Left ventricle myocardium superior (tissue), 1 donor: Measurements from ENCODE around the gene NYAP1. TPM values are rescaled to one million over a fixed set of nuclear protein-coding genes. Genes with fewer than 3 reads are reported as not detected.
A peak's percentile ranks its signal among the peaks of the same experiment; 100 is the strongest.

Experiments used
- ATAC-seq: fragments of 200-7000 bp; cut with Tn5 transposase; one replicate; pipeline ENCODE4 v1.9.1; 2020; ENCODE audit warnings: mild to moderate bottlenecking, moderate library complexity
- DNase-seq: peaks from one replicate; pipeline ENCODE4 v3.0.0-alpha.2; 2020
- intact Hi-C: fragments of 100-400 bp; cut with micrococcal nuclease; formaldehyde crosslinking; loops from one replicate; pipeline ENCODE4 v1.11.0; 2022
- total RNA-seq: library from RNA; stranded (reverse); fragmentation: NEBNext Ultra II Directional; extraction: Animal tissue kit (Norgen Biotek cat#: 25700); gene quantifications from one replicate; pipeline ENCODE4 v1.2.1, GENCODE V29; 2021
- donor health status: DM: no; HTN: yes; CAD: no; lungs with severe emphysema.

NYAP1 gene
- total RNA-seq, 1 donor from 2014 or later: 0.32 TPM

DNA sequence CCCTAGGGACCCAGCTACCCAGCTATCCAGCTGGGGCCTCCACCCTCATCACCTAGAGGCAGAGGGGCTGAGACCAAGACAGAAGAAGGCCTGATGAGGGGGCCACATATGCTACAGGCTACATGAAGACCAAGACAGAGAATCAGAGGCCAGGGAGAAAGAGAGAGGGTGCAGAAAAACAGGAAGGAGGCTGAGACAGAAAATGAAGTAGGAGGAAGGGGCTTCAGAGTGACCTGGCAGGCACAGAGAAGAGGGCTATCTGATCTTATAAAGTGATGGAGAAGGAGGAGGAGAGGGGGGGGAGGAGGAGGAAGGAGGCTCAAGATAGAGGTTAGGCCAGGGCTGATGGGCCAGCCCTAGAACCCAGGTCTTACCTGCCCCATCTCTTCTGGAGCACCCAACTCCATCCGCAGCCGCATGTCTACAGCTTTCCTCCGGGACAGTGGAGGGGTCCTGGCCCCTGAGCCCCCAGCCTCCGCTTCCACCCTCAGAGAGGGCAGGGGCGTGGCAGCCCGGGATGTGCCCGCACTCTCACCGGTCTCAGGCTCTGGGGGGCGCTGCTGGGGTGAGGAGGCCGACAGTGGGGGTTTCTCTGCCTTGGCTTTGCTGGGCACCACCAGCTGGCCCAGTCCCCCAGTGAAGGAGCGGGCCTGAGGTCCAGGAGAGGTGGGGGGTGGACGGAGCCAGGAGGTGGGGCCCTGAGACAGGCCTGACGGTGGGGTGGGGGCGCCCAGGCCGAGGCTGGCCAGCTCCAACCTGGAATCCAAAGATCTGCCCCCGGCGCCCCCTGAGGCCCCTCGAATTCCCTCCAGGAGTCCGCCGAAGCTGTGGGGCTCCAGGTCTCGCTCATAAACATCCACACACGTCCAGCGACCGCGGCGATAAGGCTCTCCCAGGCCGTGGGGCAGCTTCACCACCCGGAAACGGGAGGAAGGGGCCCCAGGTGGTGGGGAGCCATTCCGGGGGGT lies 6.5 kb upstream of the NYAP1 start:
- intact Hi-C loops: no loop called here
- no peak for DNase-seq
- no peak for ATAC-seq

DNA sequence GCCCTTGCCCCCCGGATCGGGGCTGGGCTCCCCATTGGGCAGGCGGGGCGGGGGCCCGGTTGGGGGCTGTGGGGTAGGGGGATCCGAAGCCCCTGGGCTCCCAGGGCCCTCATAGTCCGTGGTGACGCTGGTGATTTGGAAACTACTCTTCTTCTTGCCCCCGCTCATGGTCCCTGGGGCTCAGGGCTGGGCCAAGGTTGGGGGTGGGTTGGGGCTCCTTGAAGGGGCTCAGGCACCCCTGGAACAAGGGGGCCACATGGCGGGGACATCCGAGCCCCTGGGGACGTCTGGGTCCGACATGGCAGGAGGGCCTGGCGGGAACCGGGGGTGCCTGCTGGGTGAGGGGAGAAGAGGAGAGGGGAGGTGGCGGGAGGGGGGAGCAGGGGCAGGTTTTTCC lies 5.9 kb upstream of the NYAP1 start:
- DNase-seq (no peak), ATAC-seq (no peak)
- intact Hi-C loops: no loop called here

DNA sequence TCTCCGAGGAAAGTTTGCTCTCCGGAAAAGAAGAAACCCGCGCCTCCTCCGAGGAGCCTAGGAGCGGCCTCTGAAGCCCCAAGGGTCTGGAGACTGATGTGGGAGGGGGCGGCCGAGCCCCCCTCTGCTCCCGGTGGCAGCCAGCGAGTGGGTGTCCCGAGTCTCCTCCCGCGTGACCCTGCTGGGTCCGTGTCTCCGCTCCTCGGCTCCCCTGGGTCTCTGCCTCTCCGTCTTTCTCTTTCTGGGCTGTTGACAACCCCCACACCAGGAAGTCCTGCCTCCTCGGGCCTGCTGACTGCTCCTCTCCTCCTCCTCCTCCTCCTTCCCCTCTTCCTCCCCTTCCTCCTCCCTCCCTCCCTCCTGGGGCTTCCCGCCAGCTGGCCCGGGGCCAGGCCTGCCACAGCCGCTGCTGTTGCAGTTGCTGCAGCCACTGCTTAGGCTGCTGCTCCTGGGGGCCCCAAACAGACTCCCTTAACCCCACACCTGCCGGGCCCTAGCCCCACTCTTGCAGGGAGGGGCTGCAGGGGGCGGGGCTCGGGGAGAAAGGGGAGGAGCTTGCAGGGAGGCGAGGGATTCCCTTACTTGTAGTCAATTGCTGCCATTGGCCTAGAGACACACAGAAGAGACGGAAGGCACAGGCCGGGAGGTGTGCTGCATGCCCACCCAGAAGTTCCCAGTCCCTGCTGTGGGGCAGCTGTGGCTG lies 4.6 kb upstream of the NYAP1 start, which contains the start of gene TSC22D4:
TSS of gene TSC22D4 (minus strand) at position 257 of the 703 bp plus-strand sequence. CDS start 1,176 bp downstream, outside the sequence.
- intact Hi-C loops: no loop called here
- ATAC-seq: peak; percentile 90
- DNase-seq: peak; percentile 97

DNA sequence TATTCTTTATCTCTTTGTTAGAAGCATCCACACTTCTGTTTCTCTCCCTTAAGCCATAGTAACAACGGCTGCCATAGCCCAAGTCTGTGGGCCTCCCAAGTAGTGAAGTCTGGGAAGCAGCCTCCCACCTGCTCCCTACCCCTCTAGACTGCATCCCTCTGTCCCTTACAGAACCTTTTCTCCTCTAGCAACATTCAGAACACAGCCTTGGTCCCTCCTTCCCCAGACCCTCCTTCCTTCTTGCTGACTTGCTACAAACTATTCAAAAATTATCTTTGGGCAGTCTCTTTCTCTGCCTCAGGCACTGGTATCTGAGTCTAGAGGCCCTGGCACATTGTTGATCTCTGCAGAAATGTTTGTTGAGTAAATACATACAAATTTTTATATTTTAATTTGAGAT lies 2.3 kb upstream of the NYAP1 start:
- intact Hi-C loops: loop anchor here (5.0 kb wide), 1 partner anchor 66 kb away; no protein-coding TSS in a partner anchor
- ATAC-seq (no peak), DNase-seq (no peak)

DNA sequence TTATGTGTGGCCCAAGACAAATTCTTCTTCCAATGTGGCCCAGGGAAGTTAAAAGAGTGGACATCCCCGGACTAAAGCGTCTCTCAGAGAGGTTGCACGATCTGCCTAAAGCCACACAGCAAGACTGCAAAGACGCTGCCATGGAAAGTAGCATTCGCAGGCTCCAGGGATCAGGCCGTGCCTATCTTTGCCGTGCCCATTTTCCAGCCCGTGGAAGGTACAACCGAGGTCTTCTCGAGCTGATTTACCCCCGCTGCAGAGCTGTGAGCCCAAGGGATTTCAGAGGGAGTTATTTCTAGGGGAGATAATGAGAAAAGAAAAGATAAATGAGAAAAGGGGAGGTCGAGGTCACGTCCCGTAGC lies 1.0 kb upstream of the NYAP1 start:
- DNase-seq: no peak
- intact Hi-C loops: loop anchor here (5.0 kb wide), 1 partner anchor 65 kb away; no protein-coding TSS in a partner anchor
- ATAC-seq: no peak

DNA sequence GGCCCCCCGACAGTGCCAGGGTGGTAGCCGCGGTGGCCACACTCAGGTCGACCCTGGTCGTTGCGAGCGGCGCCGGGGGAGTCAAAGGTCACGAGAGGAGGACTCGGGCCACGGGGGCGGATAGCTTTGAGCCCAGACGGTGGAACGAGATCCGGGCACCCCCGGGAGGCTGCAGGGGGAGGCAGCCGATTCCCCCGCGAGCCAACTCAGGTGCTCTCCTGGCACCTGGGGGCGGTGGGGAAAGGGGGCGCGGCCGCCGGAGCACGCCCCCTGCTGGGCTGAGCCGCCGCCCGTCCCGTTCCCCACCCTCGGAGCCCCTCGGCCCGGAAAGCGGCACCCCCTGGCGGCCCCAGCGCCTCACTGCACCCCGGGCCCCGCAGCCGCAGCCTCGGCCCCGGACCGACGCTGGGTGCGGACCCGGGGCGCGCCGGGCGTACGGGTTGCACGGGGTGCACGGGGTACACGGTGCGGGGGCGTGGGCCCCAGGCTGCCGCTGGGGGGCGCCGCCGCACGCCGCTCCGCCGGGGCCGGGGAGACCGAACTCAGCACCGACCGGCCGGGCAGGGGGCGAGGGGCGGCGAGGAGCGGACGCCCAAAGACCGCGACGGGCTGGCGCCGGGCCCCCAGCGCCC lies 521 bp upstream of the NYAP1 start:
- peak; percentile 50 for ATAC-seq
- intact Hi-C loops: loop anchor here (5.0 kb wide), 1 partner anchor 64 kb away; no protein-coding TSS in a partner anchor
- DNase-seq: peak; percentile 86

DNA sequence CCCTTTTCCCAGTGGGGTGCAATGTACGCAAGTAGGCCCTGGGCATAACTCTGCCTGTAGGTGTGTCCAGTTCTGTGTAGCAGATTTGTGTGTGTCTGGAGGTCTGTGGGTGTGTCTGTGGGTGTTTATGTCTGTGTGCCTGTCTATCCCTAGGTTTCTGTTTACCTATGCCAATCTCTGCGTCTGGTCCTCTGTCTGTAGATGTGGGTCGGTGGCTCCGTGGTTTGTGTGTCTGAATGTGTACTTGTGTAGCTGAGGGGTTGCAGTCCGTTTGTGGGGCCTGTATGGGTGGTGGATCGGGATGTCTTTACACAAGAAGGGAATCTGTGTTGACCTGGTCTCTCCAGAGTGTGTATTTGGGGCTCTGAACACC lies 932 bp downstream of the NYAP1 start:
- intact Hi-C loops: loop anchor here (5.0 kb wide), 1 partner anchor 63 kb away; no protein-coding TSS in a partner anchor
- DNase-seq (no peak), ATAC-seq (no peak)

DNA sequence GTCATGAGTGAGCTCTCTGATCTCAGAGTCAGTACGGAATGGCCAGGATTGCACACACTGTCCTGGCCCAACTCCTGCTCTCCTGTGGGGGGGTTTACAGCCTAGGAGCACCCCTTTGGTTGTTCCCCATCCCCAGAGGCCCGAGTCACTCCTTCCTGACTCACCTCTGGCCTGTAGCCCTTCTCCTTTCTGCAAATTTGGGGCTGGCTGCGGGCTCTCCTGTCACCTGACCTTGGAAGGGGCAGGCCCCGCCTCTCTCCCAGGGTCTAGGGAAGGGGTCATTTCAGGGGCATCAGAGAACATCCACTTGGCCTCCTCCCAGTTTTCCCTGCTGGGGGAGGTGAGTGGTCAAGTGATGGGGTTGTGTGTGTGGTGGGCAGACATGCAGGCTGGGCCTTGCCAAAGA lies 1.7 kb downstream of the NYAP1 start:
- DNase-seq (no peak), ATAC-seq (no peak)
- intact Hi-C loops: no loop called here

DNA sequence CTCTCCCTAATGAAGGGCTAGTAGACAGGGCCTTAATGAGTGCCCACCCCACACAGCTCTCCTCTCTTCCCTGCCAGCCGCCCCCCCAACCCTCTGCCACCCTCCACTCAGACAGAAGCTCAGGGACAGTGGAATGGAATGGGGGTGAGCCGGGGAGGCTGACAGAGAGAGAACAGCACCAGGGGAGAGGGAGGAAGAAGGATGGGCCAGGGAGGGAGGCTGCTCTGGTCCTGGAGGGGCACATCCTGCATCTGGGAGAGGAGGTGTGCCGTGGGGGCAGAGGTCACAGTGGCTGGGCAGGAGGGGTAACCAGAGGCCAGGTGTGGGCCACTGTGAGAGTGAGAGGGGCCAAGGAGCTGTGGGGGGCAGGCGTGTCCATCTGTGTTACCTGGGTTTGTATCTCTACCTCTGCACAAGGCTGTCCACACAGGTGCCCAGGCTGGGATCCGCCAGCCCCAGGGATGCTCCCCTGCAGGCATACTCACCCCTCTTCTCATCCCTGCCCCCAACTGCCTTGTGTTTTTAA lies 2.4 kb downstream of the NYAP1 start:
- intact Hi-C loops: no loop called here
- DNase-seq (no peak), ATAC-seq (no peak)

DNA sequence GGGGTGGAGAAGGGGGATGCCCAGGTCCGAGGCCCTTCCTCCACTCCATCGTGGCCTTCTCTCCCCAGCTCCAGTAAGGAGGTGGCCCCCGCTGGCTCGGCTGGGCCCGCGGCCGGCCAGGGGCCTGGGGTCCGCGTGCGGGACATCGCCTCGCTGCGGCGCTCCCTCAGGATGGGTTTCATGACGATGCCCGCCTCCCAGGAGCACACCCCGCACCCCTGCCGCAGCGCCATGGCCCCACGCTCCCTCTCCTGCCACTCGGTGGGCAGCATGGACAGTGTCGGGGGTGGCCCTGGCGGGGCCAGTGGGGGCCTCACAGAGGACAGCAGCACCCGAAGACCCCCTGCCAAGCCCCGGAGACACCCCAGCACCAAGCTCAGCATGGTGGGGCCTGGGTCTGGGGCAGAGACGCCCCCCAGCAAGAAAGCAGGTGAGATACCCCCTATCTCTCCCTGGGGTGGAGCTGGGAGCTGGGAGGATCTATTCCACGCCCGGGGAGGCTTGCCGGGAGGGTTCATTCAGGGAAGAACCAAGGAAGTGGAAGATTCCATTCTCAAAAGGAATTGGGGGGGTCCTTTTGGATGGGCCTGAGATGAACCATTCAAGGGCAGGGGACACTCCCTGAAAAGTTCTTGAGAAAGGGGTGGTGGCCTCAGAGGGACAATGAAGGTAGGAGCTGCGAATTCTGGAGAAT lies 3.2 kb downstream of the NYAP1 start:
- no peak for DNase-seq
- intact Hi-C loops: no loop called here
- no peak for ATAC-seq

DNA sequence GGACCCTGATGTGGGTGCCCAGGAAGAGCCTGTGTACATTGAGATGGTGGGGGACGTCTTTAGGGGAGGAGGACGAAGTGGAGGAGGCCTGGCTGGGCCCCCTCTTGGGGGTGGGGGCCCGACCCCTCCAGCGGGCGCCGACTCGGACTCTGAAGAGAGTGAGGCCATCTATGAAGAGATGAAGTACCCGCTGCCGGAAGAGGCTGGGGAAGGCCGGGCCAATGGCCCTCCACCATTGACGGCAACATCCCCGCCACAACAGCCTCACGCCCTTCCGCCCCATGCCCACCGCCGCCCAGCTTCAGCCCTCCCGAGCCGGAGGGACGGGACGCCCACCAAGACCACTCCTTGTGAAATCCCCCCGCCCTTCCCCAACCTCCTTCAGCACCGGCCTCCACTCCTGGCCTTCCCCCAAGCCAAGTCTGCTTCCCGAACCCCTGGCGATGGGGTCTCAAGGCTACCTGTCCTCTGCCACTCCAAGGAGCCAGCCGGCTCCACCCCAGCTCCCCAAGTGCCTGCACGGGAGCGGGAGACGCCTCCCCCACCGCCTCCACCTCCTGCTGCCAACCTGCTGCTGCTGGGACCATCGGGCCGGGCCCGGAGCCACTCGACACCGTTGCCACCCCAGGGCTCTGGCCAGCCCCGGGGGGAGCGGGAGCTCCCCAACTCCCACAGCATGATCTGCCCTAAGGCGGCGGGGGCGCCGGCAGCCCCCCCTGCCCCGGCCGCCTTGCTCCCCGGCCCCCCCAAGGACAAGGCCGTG lies 4.8 kb downstream of the NYAP1 start:
- ATAC-seq: no peak
- intact Hi-C loops: no loop called here
- DNase-seq: no peak

DNA sequence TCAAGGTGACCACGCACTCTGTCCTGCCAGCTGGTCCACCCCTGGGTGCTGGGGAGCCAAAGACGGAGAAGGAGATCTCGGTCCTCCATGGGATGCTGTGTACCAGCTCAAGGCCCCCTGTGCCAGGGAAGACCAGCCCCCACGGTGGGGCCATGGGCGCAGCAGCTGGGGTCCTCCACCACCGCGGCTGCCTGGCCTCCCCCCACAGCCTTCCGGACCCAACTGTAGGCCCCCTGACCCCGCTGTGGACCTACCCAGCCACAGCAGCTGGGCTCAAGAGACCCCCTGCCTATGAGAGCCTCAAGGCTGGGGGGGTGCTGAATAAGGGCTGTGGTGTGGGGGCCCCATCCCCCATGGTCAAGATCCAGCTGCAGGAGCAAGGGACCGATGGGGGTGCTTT lies 5.4 kb downstream of the NYAP1 start:
- DNase-seq: no peak
- no peak for ATAC-seq
- intact Hi-C loops: no loop called here

DNA sequence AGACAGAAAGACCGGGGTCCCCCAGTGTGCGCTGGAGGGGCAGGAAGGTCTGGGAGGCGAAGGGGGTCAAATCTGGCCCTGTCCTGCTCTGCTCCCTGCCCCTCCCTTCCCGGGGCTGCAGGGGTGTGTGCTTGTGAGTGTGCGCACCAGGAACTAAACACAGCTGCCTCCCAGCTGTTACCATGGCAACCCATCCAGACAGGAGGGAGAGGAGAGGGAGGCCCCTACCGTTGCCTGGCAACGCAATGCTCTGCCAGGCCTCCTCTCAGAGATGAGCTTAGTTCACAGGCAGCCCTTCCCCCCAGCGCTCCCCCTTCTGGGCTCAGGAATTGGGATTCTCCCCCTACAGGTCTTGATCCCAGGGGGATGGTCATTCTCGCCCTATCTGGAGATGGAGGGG lies 6.1 kb downstream of the NYAP1 start:
- ATAC-seq (no peak), DNase-seq (no peak)
- intact Hi-C loops: no loop called here

DNA sequence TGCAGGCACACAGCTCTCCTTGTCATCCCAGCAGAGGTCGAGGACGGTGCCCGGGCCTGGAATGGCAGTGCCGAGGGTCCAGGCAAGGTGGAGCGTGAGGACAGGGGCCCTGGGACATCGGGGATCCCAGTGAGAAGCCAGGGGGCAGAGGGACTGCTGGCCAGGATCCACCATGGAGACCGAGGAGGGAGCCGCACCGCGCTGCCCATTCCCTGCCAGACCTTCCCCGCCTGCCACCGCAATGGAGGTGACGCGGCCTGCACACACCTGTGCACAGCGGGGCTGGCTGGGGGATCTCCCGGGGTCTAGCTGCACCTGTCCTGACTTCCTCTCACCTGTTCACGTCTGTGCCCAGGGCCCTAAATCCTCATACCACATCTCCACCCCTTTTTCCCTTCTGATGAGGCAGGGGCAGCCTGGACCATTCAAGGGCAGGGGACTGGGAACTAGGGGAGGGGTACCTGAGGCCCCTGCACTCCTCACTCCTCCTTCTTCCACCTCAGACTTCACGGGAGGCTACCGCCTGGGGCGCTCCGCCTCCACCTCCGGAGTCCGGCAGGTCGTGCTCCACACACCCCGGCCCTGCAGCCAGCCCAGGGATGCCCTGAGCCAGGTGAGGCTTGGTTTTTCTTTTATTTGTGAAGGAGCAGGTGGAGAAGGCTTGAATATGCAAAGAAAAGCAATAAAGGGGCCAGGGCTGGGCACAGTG lies 6.9 kb downstream of the NYAP1 start:
- DNase-seq (no peak), ATAC-seq (no peak)
- intact Hi-C loops: no loop called here

DNA sequence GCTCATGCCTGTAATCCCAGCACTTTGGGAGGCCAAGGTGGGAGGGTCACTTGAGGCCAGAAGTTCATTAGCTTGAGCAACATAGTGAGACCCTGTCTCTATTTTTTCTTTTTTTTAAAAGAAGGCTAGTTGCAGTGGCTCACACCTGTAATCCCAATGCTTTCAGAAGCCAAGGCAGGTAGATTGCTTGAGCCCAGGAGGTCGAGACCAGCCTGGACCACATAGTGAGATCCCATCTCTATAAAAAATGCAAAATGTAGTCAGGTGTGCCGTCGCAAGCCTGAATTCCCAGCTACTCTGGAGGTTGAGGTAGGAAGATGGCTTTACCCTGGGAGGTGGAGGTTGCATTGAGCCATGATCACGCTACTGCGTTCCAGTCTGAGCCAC lies 7.5 kb downstream of the NYAP1 start:
- ATAC-seq (no peak), DNase-seq (no peak)
- intact Hi-C loops: no loop called here

DNA sequence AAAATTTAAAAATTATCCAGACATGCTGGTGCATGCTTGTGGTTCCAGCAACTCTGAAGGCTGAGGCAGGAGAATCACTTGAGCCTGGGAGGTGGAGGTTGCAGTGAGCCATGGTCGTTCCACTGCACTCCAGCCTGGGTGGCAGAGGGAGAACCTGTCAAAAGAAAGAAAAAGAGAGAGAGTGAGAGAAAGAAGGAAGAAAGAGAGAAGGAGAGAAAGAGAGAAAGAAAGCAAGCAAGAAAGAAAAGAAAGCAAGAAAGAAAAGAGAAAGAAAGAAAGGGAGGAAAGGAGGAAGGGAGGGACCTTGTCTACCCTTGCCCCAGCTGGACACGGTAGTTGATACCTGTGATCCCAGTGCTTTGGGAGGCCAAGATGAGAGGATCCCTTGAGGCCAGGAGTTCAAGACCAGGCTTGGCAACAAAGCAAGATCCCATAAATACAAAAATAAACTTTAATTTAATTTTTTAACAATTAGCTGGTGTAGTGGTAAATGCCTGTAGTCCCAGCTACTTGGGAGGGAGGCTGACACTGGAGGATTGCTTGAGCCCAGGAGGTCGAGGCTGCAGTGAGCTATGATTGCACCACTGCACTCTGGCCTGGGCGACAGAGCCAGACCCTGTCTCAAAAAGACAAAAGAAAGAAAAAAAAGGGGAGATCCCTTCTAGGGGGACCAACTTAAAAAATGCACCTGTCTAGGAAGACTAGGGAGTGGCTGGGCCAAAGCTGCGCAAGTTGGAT lies 9.2 kb downstream of the NYAP1 start:
- intact Hi-C loops: no loop called here
- ATAC-seq (no peak), DNase-seq (no peak)
